Loucy (cell line): ENCODE data around the gene TMEM163.

Experiments
- EZH2phosphoT487 ChIP-seq: fragments of 200-600 bp; IDR thresholded peaks from 2 replicates; pipeline ENCODE4 v1.6.1; 2018; ENCODE audit warnings: antibody characterized with exemption, mild to moderate bottlenecking, moderate library complexity, borderline replicate concordance
- TF ChIP-seq, protein P1 (sequence below): fragments of 200-600 bp; sonication (generic); conservative IDR thresholded peaks from 2 replicates; pipeline ENCODE4 v1.5.1; 2014; ENCODE audit warnings: mild to moderate bottlenecking, antibody characterized with exemption, low read length

DNA sequence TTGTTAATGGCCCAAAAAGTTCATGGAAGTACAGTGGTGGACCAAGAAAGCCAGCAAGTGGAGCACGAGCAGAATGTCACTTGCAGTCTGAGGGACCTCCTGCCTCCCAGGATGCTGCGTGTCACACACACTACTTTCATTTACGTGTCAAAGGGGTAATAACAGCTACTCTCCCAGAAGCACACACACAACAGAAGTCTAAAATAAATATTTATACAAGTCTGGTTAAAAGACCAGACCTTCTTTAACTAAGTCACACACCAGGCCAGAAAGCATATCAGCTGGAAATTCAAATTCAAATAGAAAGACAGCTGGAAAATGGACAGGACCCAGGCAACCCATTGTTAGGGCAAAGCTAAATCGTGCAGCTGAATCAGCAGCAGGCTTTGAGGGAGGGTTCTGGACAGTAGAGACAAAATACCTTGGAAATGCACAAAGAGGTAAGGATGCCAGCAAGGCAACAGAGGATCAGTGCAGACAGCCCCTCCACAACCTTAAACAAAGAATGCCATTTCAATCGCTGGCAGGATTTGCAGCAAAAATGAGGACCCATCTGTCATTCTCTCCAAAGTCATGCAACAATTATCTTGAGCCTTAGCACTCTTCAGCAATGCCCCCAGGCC is 160.5 kb downstream of the TMEM163 start:
- TF ChIP-seq, protein P1, sequence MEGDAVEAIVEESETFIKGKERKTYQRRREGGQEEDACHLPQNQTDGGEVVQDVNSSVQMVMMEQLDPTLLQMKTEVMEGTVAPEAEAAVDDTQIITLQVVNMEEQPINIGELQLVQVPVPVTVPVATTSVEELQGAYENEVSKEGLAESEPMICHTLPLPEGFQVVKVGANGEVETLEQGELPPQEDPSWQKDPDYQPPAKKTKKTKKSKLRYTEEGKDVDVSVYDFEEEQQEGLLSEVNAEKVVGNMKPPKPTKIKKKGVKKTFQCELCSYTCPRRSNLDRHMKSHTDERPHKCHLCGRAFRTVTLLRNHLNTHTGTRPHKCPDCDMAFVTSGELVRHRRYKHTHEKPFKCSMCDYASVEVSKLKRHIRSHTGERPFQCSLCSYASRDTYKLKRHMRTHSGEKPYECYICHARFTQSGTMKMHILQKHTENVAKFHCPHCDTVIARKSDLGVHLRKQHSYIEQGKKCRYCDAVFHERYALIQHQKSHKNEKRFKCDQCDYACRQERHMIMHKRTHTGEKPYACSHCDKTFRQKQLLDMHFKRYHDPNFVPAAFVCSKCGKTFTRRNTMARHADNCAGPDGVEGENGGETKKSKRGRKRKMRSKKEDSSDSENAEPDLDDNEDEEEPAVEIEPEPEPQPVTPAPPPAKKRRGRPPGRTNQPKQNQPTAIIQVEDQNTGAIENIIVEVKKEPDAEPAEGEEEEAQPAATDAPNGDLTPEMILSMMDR, result no peak
- TF ChIP-seq EZH2phosphoT487, result no peak
